GM19043 (cell line): ENCODE results near the gene HARS1.
"Not testable (repeated sequence)": the region's sequence is repeated elsewhere in the genome, so short reads cannot be mapped to it uniquely, and the experiment has no call there.

Experiments
- ATAC-seq: cut with Tn5 transposase; IDR thresholded peaks from one replicate; pipeline ENCODE4 v1.9.1; 2021; ENCODE audit warnings: low read depth; ENCODE audit not compliant: unreplicated experiment

HARS1 gene

GRCh38 chr5:140635291-140636257 is 55.6 kb downstream of the HARS1 start:
- no peak for ATAC-seq

- ATAC-seq, result no peak
Measured at GRCh38 chr5:140634103-140634502, 57.1 kb downstream of the HARS1 start.

- no peak for ATAC-seq
Measured at GRCh38 chr5:140633501-140633900, 57.7 kb downstream of the HARS1 start.

- ATAC-seq, result peak; percentile 13
Measured at GRCh38 chr5:140633021-140633471, 58.1 kb downstream of the HARS1 start, which contains the start of gene CD14. Gene CD14, minus strand, starts transcription at chr5:140633175. Its CDS starts 104 bp downstream, at chr5:140633071.

- peak; percentile 50 for ATAC-seq
Measured at GRCh38 chr5:140632366-140633020, 58.7 kb downstream of the HARS1 start.

- peak; percentile 34 for ATAC-seq
Measured at GRCh38 chr5:140631831-140632365, 59.3 kb downstream of the HARS1 start.

GRCh38 chr5:140631036-140631417 is 60.1 kb downstream of the HARS1 start:
- no peak for ATAC-seq

GRCh38 chr5:140630292-140631035 is 60.7 kb downstream of the HARS1 start:
- no peak for ATAC-seq

GRCh38 chr5:140628711-140629110 is 62.5 kb downstream of the HARS1 start:
- ATAC-seq, result no peak

GRCh38 chr5:140627972-140628371 is 63.2 kb downstream of the HARS1 start:
- ATAC-seq, result no peak

GRCh38 chr5:140624886-140625285 is 66.3 kb downstream of the HARS1 start:
- not testable (repeated sequence) for ATAC-seq
